ENCODE data around the gene IL4I1. TPM values are rescaled to one million over a fixed set of nuclear protein-coding genes. Genes with fewer than 3 reads are reported as not detected.
"Not testable (repeated sequence)": the region's sequence is repeated elsewhere in the genome, so short reads cannot be mapped to it uniquely, and the experiment has no call there.

Gene IL4I1
- total RNA-seq = under 1 TPM in 2 of 4 donors, not detected in 2; 0.34 to 0.50 TPM

DNA sequence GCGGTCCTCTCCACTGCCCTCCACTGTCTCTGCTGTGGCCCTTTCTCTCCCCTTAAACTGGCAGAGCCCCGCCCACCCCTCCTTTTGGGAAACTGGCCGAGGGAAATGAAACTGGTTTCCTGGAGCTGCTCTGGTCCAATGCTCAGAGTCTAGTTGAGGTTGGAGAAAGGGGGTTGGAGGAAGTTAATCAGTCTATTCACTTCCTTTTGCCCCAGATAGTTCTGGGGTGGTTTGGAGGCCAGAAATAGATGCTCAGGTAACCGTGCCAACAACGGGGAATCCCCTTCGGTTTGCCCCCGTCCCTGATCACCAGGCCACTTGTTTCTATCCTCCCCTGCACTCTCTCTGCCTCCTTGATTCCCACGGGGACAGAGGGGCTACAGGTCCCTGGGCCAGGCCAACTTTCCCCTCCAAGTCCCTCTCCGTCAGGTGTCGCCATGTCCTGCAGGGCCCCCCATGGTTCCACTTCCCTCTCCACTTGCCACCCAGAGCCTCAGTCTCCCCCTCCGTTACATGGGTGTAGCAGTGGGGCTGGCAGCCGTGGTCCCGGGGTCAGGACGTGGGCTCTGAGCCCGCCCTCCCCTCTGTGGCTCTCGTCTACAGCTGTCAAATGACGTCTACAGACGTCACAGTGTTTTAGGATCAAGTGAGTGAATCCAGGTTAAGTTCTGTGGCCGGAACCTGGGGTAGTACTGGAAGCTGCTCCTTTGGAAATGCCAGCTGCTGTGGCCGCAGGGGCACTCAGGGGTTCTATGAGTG lies at the start of gene IL4I1:
Gene IL4I1, minus strand, starts transcription at position 25 of the 759 bp plus-strand sequence. CDS start 727 bp downstream, outside the sequence.
- Histone ChIP-seq H3K27ac (replicated peaks in 1 of 4) (peak within 1 kb of the TSS in 2 of 4 donors; percentile 34 to 44), H3K27me3 (peaks cover 0 to 9% (median 0%) of the 10 kb centered on the region in 4 donors), H3K36me3 (no peaks in the 10 kb centered on the region), H3K4me1 (peaks cover 10 to 16% (median 15%) of the 10 kb centered on the region in 4 donors), H3K9me3 (no peaks in the 10 kb centered on the region), H3K4me3 (peak within 1 kb of the TSS in 1 of 4 donors; percentile 21)
- intact Hi-C loops (cut with DNase I) = no loop called here
- no peak for DNase-seq (ENCODE audit: extremely low spot score)
- WGBS = 51% methylated on average over 17 of the region's 20 CpGs
- no peak for TF ChIP-seq POLR2A (IDR thresholded peaks at IDR 0.05; ENCODE audit: low read depth)
- no peak for TF ChIP-seq CTCF (IDR thresholded peaks at IDR 0.05)
- no peak for TF ChIP-seq POLR2AphosphoS5 (IDR thresholded peaks at IDR 0.05)
- TF ChIP-seq EP300 (IDR thresholded peaks at IDR 0.05) = no peak

DNA sequence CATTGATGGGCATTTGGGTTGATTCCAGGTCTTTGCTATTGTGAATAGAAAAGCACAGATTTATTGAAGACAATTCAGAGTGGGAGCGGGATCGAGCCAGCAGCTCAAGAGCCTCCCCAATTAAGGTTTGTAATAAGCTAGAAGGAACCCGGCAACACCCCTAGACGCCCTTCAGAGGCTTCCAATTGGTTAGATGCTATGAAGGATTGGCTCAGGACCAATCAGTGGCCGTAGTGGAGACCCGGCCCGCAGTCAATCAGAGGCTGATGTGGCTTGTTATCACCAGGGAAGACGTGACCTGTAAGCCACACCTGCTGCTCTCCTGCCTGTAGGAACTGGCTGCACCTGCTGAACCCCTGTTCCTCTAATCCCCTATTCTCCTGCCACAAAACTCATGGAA lies 49.7 kb upstream of the IL4I1 start:
- Histone ChIP-seq H3K27me3 (peaks cover 0 to 45% (median 0%) of the 10 kb centered on the region in 4 donors), H3K27ac (replicated peaks in 1 of 4) (no peak overlapping the region), H3K36me3 (no peaks in the 10 kb centered on the region), H3K4me3 (no peak overlapping the region), H3K9me3 (no peaks in the 10 kb centered on the region), H3K4me1 (no peaks in the 10 kb centered on the region)
- intact Hi-C loops (cut with DNase I) = no loop called here
- TF ChIP-seq EP300 (IDR thresholded peaks at IDR 0.05) (no peak), CTCF (IDR thresholded peaks at IDR 0.05) (no peak), POLR2A (IDR thresholded peaks at IDR 0.05; ENCODE audit: low read depth) (no peak), POLR2AphosphoS5 (IDR thresholded peaks at IDR 0.05) (no peak)
- no peak for DNase-seq (ENCODE audit: extremely low spot score)
- WGBS = 79% methylated on average over 8 of the region's 8 CpGs

DNA sequence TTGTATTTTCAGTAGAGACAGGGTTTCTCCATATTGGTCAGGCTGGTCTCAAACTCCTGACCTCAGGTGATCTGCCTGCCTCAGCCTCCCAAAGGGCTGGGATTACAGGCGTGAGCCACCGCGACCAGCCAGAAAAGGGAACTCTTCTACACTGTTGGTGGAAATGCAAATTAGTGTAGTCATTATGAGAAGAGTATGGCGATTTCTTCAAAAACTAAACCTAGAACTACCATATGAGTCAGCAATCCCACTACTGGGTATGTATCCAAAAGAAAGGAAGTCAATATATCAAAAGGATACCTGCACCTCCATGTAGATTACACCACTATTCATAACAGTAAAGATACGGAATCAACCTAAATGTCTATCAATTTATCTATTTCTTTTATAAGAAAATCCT lies 47.9 kb upstream of the IL4I1 start:
- intact Hi-C loops (cut with DNase I); H3K4me3 ChIP-seq; H3K9me3 ChIP-seq; DNase-seq (ENCODE audit: extremely low spot score); H3K36me3 ChIP-seq; H3K4me1 ChIP-seq; H3K27ac ChIP-seq (replicated peaks in 1 of 4): not testable (repeated sequence)
- peaks cover 0 to 33% (median 0%) of the 10 kb centered on the region in 4 donors for H3K27me3 ChIP-seq
- 84% methylated on average over 5 of the region's 5 CpGs for WGBS

GRCh38 chr19:49940482-49940791 lies 43.8 kb upstream of the IL4I1 start:
- intact Hi-C loops (cut with DNase I) = no loop called here
- Histone ChIP-seq H3K27me3 (peaks cover 0 to 8% (median 0%) of the 10 kb centered on the region in 4 donors), H3K4me3 (no peak overlapping the region), H3K4me1 (peaks cover 6 to 9% (median 9%) of the 10 kb centered on the region in 4 donors), H3K9me3 (no peaks in the 10 kb centered on the region), H3K36me3 (no peaks in the 10 kb centered on the region), H3K27ac (replicated peaks in 1 of 4) (no peak overlapping the region)
- DNase-seq (ENCODE audit: extremely low spot score) = no peak
- WGBS = 94% methylated on average over 5 of the region's 5 CpGs
- TF ChIP-seq CTCF (IDR thresholded peaks at IDR 0.05) (no peak), POLR2AphosphoS5 (IDR thresholded peaks at IDR 0.05) (no peak), EP300 (IDR thresholded peaks at IDR 0.05) (no peak), POLR2A (IDR thresholded peaks at IDR 0.05; ENCODE audit: low read depth) (no peak)

- Histone ChIP-seq H3K4me1 (peaks cover 6 to 9% (median 9%) of the 10 kb centered on the region in 4 donors), H3K9me3 (no peaks in the 10 kb centered on the region), H3K27ac (replicated peaks in 1 of 4) (no peak overlapping the region), H3K36me3 (no peaks in the 10 kb centered on the region), H3K4me3 (no peak overlapping the region), H3K27me3 (peaks cover 0 to 8% (median 0%) of the 10 kb centered on the region in 4 donors)
- no peak for DNase-seq (ENCODE audit: extremely low spot score)
- 63% methylated on average over 4 of the region's 7 CpGs for WGBS
- TF ChIP-seq EP300 (IDR thresholded peaks at IDR 0.05) (no peak), CTCF (IDR thresholded peaks at IDR 0.05) (no peak), POLR2AphosphoS5 (IDR thresholded peaks at IDR 0.05) (no peak), POLR2A (IDR thresholded peaks at IDR 0.05; ENCODE audit: low read depth) (no peak)
- intact Hi-C loops (cut with DNase I) = no loop called here
These were observed 43.2 kb upstream of the IL4I1 start for GRCh38 chr19:49939721-49940481.

Measured in esophagus muscularis mucosa (tissue), 4 donors.